ENCODE measurements around the gene AMZ1.

GRCh38 chr7:2640846-2641316 lies 47.1 kb upstream of the AMZ1 start:
- TF ChIP-seq CTCF (IDR thresholded peaks at IDR 0.05) (no peak), POLR2A (IDR thresholded peaks at IDR 0.05) (no peak), EP300 (IDR thresholded peaks at IDR 0.05) (no peak), POLR2AphosphoS5 (IDR thresholded peaks at IDR 0.05) (no peak)

Data from sigmoid colon (tissue), 4 donors.